Upper lobe of left lung (tissue), 6 donors: ENCODE data around the gene GNA12. TPM values are rescaled to one million over a fixed set of nuclear protein-coding genes. Genes with fewer than 3 reads are reported as not detected.
"Not testable (repeated sequence)": the region's sequence is repeated elsewhere in the genome, so short reads cannot be mapped to it uniquely, and the experiment has no call there.

Source experiments
- ATAC-seq, 2 donors: fragments of 200-7000 bp; cut with Tn5 transposase; one replicate each; pipeline ENCODE4 v1.9.1; 2022; ENCODE audit warnings: mild to moderate bottlenecking in 2 of 2, moderate library complexity in 2 of 2; ENCODE audit not compliant: low FRiP score in 2 of 2
- DNase-seq, 2 donors: peaks; one replicate each; pipeline ENCODE4 v3.0.0-alpha.2; 2019 to 2020
- H3K27ac ChIP-seq, 4 donors: fragments of 200-600 bp; sonication (generic); one replicate each; pipeline ENCODE4 v1.5.1; 2016 to 2019
- H3K27me3 ChIP-seq, 4 donors: fragments of 200-600 bp; sonication (generic); one replicate each; pipeline ENCODE4 v1.5.1; 2017 to 2019
- H3K36me3 ChIP-seq, 4 donors: fragments of 200-600 bp; sonication (generic); one replicate each; pipeline ENCODE4 v1.5.1; 2016 to 2019
- H3K4me1 ChIP-seq, 4 donors: fragments of 200-600 bp; sonication (generic); one replicate each; pipeline ENCODE4 v1.5.1; 2018 to 2019
- H3K4me3 ChIP-seq, 4 donors: fragments of 200-600 bp; sonication (generic); one replicate each; pipeline ENCODE4 v1.5.1; 2017 to 2019; ENCODE audit warnings: mild to moderate bottlenecking in 2 of 4, moderate library complexity in 1 of 4
- H3K9me3 ChIP-seq, 4 donors: fragments of 200-600 bp; sonication (generic); one replicate each; pipeline ENCODE4 v1.5.1; 2018 to 2019
- CTCF ChIP-seq, 6 experiments: fragments of 450-650 bp in 4 of 6; fragments of 200-600 bp in 2 of 6; sonication (generic) in 2 of 6; IDR thresholded peaks; one replicate each; pipeline ENCODE4 v1.5.1; 2016 to 2019; ENCODE audit warnings: antibody characterized with exemption in 6 of 6
- EP300 ChIP-seq, 4 donors: sonication (generic); formaldehyde crosslinking; IDR thresholded peaks; one replicate each; pipeline ENCODE4 v1.5.1; 2017; ENCODE audit warnings: antibody characterized with exemption in 4 of 4, control low read depth in 2 of 4
- POLR2A ChIP-seq, 4 donors: fragments of 450-650 bp; IDR thresholded peaks; one replicate each; pipeline ENCODE4 v1.5.1; 2016 to 2017; ENCODE audit warnings: antibody characterized with exemption in 4 of 4, mild to moderate bottlenecking in 2 of 4
- POLR2AphosphoS5 ChIP-seq, 2 donors: sonication (generic); formaldehyde crosslinking; IDR thresholded peaks; one replicate each; pipeline ENCODE4 v1.5.1; 2017; ENCODE audit warnings: antibody characterized with exemption in 2 of 2
- WGBS, 2 donors: methylation state at CpG; one replicate each; pipeline ENCODE4 v1.1.5; 2017 to 2018; 5-methylcytosine and 5-hydroxymethylcytosine counted together
- total RNA-seq, 6 donors: library from RNA; depleted of rRNA in 4 of 6; stranded (reverse); fragments of >200 nt in 4 of 6; gene quantifications; one replicate each; pipeline versions ENCODE4 v1.1.0 to v1.2.1, GENCODE V29; 2016 to 2021
- donor health status: DM: no; HTN: no; CAD: no; lungs with moderate emphysema.
- donor health status: DM: no; HTN: yes; CAD: no; lungs with severe emphysema.

The GNA12 gene
- total RNA-seq, 6 donors from 2014 or later, result 24.0 to 52.3 (median 35.7) TPM

GRCh38 chr7:2754912-2755311, 89.2 kb downstream of the GNA12 start:
- no peak for TF ChIP-seq POLR2A (IDR thresholded peaks at IDR 0.05)
- no peak for TF ChIP-seq CTCF (IDR thresholded peaks at IDR 0.05)
- TF ChIP-seq EP300 (IDR thresholded peaks at IDR 0.05), result no peak
- no peak for TF ChIP-seq POLR2AphosphoS5 (IDR thresholded peaks at IDR 0.05)
- Histone ChIP-seq H3K36me3 (no peaks in the 10 kb centered on the region), H3K9me3 (no peaks in the 10 kb centered on the region), H3K4me1 (peaks cover 24 to 30% (median 24%) of the 10 kb centered on the region in 4 donors), H3K4me3 (no peak overlapping the region), H3K27ac (no peak overlapping the region), H3K27me3 (no peaks in the 10 kb centered on the region)
- ATAC-seq (no peak), DNase-seq (peak in 1 of 2 donors; percentile 58)
- 95 to 96% methylated on average over 10 of the region's 10 CpGs for WGBS, 2 donors

GRCh38 chr7:2754086-2754485, 90.0 kb downstream of the GNA12 start:
- Histone ChIP-seq H3K9me3 (no peaks in the 10 kb centered on the region), H3K27me3 (no peaks in the 10 kb centered on the region), H3K4me1 (peaks cover 16 to 21% (median 17%) of the 10 kb centered on the region in 4 donors), H3K4me3 (no peak overlapping the region), H3K36me3 (no peaks in the 10 kb centered on the region), H3K27ac (no peak overlapping the region)
- WGBS, 2 donors, result 94 to 96% methylated on average over 5 of the region's 5 CpGs
- DNase-seq (no peak), ATAC-seq (no peak)
- TF ChIP-seq CTCF (IDR thresholded peaks at IDR 0.05) (no peak), EP300 (IDR thresholded peaks at IDR 0.05) (no peak), POLR2AphosphoS5 (IDR thresholded peaks at IDR 0.05) (no peak), POLR2A (IDR thresholded peaks at IDR 0.05) (no peak)

- no peaks in the 10 kb centered on the region for H3K9me3 ChIP-seq
- H3K27ac ChIP-seq, result no peak overlapping the region
- H3K4me3 ChIP-seq, result no peak overlapping the region
- ATAC-seq (no peak), DNase-seq (no peak)
- no peaks in the 10 kb centered on the region for H3K27me3 ChIP-seq
- WGBS, 2 donors, result 93 to 96% methylated on average over 3 of the region's 3 CpGs
- no peaks in the 10 kb centered on the region for H3K36me3 ChIP-seq
- TF ChIP-seq POLR2AphosphoS5 (IDR thresholded peaks at IDR 0.05), result no peak
- H3K4me1 ChIP-seq, result peaks cover 6 to 14% (median 9%) of the 10 kb centered on the region in 4 donors
Observed at GRCh38 chr7:2753148-2753547, 91.0 kb downstream of the GNA12 start.

GRCh38 chr7:2751086-2751485, 93.0 kb downstream of the GNA12 start:
- no peaks in the 10 kb centered on the region for H3K27me3 ChIP-seq
- H3K27ac ChIP-seq, result no peak overlapping the region
- WGBS, 2 donors, result 70 to 76% methylated on average over 5 of the region's 5 CpGs
- peaks cover 0 to 4% (median 0%) of the 10 kb centered on the region in 4 donors for H3K4me1 ChIP-seq
- ATAC-seq (no peak), DNase-seq (no peak)
- H3K36me3 ChIP-seq, result no peaks in the 10 kb centered on the region
- H3K4me3 ChIP-seq, result no peak overlapping the region
- no peaks in the 10 kb centered on the region for H3K9me3 ChIP-seq
- TF ChIP-seq POLR2A (IDR thresholded peaks at IDR 0.05) (no peak), EP300 (IDR thresholded peaks at IDR 0.05) (no peak), POLR2AphosphoS5 (IDR thresholded peaks at IDR 0.05) (no peak), CTCF (IDR thresholded peaks at IDR 0.05) (no peak)

- H3K4me1 ChIP-seq, result peaks cover 0 to 4% (median 0%) of the 10 kb centered on the region in 4 donors
Observed at GRCh38 chr7:2750004-2750407, 94.1 kb downstream of the GNA12 start.

GRCh38 chr7:2748684-2749083, 95.4 kb downstream of the GNA12 start:
- H3K9me3 ChIP-seq, ATAC-seq, DNase-seq, H3K4me1 ChIP-seq, H3K27me3 ChIP-seq, H3K4me3 ChIP-seq, H3K36me3 ChIP-seq, H3K27ac ChIP-seq: not testable (repeated sequence)

More at GRCh38 chr7:2750004-2750407, 94.1 kb downstream of the GNA12 start:
- Histone ChIP-seq H3K36me3 (no peaks in the 10 kb centered on the region), H3K27me3 (no peaks in the 10 kb centered on the region), H3K27ac (no peak overlapping the region), H3K9me3 (no peaks in the 10 kb centered on the region), H3K4me3 (no peak overlapping the region)
- 91 to 100% methylated on average over 5 of the region's 5 CpGs for WGBS, 2 donors
- no peak for DNase-seq
- ATAC-seq, result no peak
- TF ChIP-seq POLR2A (IDR thresholded peaks at IDR 0.05) (no peak), POLR2AphosphoS5 (IDR thresholded peaks at IDR 0.05) (no peak), EP300 (IDR thresholded peaks at IDR 0.05) (no peak), CTCF (IDR thresholded peaks at IDR 0.05) (no peak)

- H3K4me1 ChIP-seq, H3K27ac ChIP-seq, H3K27me3 ChIP-seq, H3K36me3 ChIP-seq, H3K4me3 ChIP-seq, ATAC-seq, H3K9me3 ChIP-seq: not testable (repeated sequence)
- WGBS, 2 donors, result 89% methylated on average over 19 to 20 of the region's 20 CpGs
- peak in 1 of 2 donors; percentile 38 for DNase-seq
Observed at GRCh38 chr7:2743523-2744185, 100.5 kb downstream of the GNA12 start.
